Ishikawa (cell line): Measurements from ENCODE around the gene TAF4.

Experiments
- CEBPB ChIP-seq: IDR thresholded peaks from 2 replicates; pipeline ENCODE4 v1.6.1; 2012
- CREB1 ChIP-seq: IDR thresholded peaks from 2 replicates; pipeline ENCODE4 v1.6.1; 2012; ENCODE audit warnings: low read depth
- EGR1 ChIP-seq: IDR thresholded peaks from 2 replicates; pipeline ENCODE4 v1.6.1; 2012
- EP300 ChIP-seq: IDR thresholded peaks from 2 replicates; pipeline ENCODE4 v1.6.1; 2012; ENCODE audit warnings: borderline replicate concordance
- FOXM1 ChIP-seq: IDR thresholded peaks from 2 replicates; pipeline ENCODE4 v1.6.1; 2012; ENCODE audit warnings: low read depth, borderline replicate concordance
- NFIC ChIP-seq: IDR thresholded peaks from 2 replicates; pipeline ENCODE4 v1.6.1; 2012
- RAD21 ChIP-seq: IDR thresholded peaks from 2 replicates; pipeline ENCODE4 v1.6.1; 2012; ENCODE audit warnings: low read depth
- TAF1 ChIP-seq: IDR thresholded peaks from 2 replicates; pipeline ENCODE4 v1.6.1; 2012; ENCODE audit warnings: low read depth, mild to moderate bottlenecking
- TCF12 ChIP-seq: IDR thresholded peaks from 2 replicates; pipeline ENCODE4 v1.6.1; 2012; ENCODE audit warnings: low read depth
- TEAD4 ChIP-seq: IDR thresholded peaks from 2 replicates; pipeline ENCODE4 v1.6.1; 2012
- YY1 ChIP-seq: IDR thresholded peaks from 2 replicates; pipeline ENCODE4 v1.6.1; 2012; ENCODE audit warnings: low read depth
- ZBTB7A ChIP-seq: IDR thresholded peaks from 2 replicates; pipeline ENCODE4 v1.6.1; 2012; ENCODE audit warnings: low read depth
- TF ChIP-seq, protein P1 (sequence below): IDR thresholded peaks from 2 replicates; pipeline ENCODE4 v1.6.1; 2012
- TF ChIP-seq, protein P2 (sequence below): IDR thresholded peaks from 2 replicates; pipeline ENCODE4 v1.6.1; 2012; ENCODE audit warnings: low read depth, mild to moderate bottlenecking
- TF ChIP-seq, protein P3 (sequence below): IDR thresholded peaks from 2 replicates; pipeline ENCODE4 v1.6.1; 2012

TAF4 gene

DNA sequence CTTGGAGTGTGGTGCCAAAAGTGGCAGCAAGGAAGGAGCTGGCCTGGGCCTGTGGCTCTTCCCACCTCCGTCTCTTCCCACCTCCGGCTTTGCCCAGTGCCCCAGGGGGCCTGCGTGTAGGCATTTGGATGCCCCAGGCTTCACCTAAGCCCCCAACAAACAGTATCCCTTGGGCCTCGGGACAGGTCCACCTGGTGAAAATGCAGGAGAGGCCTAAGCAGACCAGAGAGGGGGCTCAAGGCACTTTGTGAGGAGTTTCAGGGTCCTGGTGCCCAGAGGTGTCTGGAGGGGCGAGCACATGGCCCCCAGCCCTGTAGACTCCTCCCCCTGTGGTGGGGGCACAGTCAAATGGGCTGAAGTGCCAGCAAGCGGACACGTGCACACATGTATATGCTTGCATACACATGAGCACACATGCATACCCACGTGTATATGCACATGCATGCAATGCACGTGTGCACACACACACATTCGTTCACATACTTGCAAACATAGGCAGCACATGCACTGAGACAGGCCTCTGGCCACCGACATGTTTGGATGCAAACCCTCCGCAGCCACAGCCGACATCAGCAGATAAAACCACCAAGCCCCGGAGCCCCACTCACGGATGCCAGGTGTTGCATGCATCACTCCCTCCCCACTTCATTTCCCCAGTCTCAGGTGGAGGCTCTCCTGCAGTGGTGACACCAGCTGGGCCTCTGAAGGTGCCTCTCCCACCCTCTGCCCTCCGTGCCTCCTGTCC, 124.5 kb downstream of the TAF4 start:
- TF ChIP-seq FOXM1 (no peak), CREB1 (no peak), TAF1 (no peak), NFIC (no peak), TCF12 (no peak), ZBTB7A (no peak), CEBPB (no peak), TEAD4 (no peak), RAD21 (no peak), YY1 (no peak), EP300 (no peak), EGR1 (no peak)
- TF ChIP-seq, protein P1, sequence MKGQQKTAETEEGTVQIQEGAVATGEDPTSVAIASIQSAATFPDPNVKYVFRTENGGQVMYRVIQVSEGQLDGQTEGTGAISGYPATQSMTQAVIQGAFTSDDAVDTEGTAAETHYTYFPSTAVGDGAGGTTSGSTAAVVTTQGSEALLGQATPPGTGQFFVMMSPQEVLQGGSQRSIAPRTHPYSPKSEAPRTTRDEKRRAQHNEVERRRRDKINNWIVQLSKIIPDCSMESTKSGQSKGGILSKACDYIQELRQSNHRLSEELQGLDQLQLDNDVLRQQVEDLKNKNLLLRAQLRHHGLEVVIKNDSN, result no peak
- TF ChIP-seq, protein P2, sequence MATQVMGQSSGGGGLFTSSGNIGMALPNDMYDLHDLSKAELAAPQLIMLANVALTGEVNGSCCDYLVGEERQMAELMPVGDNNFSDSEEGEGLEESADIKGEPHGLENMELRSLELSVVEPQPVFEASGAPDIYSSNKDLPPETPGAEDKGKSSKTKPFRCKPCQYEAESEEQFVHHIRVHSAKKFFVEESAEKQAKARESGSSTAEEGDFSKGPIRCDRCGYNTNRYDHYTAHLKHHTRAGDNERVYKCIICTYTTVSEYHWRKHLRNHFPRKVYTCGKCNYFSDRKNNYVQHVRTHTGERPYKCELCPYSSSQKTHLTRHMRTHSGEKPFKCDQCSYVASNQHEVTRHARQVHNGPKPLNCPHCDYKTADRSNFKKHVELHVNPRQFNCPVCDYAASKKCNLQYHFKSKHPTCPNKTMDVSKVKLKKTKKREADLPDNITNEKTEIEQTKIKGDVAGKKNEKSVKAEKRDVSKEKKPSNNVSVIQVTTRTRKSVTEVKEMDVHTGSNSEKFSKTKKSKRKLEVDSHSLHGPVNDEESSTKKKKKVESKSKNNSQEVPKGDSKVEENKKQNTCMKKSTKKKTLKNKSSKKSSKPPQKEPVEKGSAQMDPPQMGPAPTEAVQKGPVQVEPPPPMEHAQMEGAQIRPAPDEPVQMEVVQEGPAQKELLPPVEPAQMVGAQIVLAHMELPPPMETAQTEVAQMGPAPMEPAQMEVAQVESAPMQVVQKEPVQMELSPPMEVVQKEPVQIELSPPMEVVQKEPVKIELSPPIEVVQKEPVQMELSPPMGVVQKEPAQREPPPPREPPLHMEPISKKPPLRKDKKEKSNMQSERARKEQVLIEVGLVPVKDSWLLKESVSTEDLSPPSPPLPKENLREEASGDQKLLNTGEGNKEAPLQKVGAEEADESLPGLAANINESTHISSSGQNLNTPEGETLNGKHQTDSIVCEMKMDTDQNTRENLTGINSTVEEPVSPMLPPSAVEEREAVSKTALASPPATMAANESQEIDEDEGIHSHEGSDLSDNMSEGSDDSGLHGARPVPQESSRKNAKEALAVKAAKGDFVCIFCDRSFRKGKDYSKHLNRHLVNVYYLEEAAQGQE, result no peak
- TF ChIP-seq, protein P3, sequence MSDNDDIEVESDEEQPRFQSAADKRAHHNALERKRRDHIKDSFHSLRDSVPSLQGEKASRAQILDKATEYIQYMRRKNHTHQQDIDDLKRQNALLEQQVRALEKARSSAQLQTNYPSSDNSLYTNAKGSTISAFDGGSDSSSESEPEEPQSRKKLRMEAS, result no peak

DNA sequence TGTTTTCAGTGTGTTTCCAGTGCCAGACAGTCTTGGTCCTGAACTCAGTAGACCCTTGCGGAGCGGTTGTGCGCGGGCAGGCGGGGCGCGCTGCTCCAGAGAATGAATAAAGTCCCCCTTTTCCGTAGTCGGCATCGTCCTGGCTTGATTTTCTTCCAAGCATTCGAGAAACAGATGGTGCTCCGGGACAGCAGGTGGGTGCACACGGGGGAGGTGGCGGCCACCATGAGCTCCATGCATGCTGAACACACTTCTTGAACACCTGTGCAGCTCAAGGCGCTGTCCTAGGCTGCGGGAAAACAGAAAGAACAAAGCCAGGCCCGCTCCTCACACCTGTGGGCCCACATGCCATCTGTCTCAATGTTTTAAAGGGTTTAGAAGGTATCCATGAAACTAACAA, 125.2 kb downstream of the TAF4 start:
- no peak for TF ChIP-seq CREB1
- no peak for TF ChIP-seq TCF12
- no peak for TF ChIP-seq TAF1
- TF ChIP-seq RAD21, result no peak

DNA sequence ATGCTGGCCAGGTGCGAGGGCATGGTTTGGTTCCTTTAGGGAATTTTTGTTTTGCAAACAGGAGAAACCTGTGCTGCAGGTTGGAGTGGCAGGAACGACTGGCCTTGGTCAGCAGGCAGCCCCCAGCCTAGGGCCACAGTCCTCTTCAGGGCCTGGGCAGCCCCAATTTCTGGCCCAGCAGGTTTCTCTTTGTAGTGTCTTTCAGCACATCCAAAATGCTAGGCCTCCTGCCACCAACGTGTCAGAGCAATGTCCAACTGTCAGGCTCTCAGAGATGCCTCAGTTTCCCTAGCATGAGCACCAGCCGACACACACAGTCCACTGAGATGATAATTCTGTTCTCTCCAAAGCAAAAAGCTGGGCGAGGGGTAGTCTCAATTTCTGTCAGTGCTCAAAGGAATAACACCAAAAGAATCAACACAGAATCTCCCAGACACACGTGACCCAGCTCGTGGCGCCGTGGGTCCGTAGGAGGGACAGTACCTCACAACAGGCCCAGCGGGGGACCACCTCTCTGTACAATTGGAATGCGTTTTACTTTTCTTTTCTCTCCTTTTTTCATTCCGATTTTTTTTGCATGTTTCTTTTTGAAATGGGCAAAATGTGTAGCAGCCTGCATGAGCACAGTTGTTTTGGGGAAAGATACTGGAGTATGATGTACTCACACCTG, 125.9 kb downstream of the TAF4 start:
- TF ChIP-seq, protein P2, result no peak
- TF ChIP-seq ZBTB7A (no peak), CEBPB (no peak), EP300 (no peak)
- TF ChIP-seq, protein P1, result no peak

DNA sequence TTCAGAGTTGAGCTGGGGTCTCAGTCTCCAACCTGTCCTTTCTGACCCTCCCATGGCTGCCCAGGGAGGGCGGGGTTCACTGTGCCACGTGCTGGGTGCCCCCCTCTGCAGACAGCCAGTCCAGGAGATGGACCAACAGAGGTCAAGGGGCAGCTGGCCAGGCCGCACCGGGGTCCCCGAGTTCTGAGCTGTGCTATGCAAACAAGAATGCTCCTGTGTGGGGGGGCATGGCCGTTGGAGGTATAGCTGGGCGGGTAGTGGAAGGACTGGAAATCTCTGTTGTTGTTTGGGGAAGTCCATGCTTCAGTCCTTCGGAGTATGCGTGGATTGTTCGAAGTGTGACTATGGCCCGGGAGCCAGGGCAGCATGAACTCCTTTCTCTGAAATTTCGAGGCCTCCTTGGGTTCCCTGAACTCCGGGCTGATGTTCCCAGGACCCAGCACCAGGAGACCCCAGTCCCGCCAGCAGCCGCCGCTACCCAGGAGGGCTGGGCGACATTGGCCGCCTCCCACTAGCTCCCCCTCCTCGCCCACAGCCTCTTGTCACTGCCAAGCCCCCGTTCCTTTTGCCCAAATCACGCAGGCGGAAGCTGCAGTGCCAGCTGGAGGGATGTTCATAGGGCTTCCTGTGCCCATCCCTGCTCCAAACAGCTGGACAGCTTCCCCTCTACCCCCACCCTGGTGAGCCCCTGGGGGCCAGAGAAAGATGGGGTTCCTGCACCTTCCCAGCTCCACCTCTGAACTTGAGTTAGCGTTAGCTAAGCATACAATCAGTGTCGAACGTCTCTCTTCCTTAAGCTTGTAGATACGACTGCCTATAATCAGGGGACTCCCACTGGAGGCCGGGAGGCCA, 126.6 kb downstream of the TAF4 start:
- TF ChIP-seq TCF12, result no peak
- no peak for TF ChIP-seq TEAD4
- no peak for TF ChIP-seq EGR1
- TF ChIP-seq CEBPB, result no peak
- TF ChIP-seq, protein P2, result no peak
- no peak for TF ChIP-seq TAF1
- no peak for TF ChIP-seq NFIC
- no peak for TF ChIP-seq ZBTB7A
- no peak for TF ChIP-seq FOXM1
- no peak for TF ChIP-seq CREB1
- no peak for TF ChIP-seq RAD21
- TF ChIP-seq, protein P1, result no peak
- TF ChIP-seq EP300, result no peak
- TF ChIP-seq, protein P3, result no peak
- no peak for TF ChIP-seq YY1
